ENCODE results near the gene FDX2. TPM values are rescaled to one million over a fixed set of nuclear protein-coding genes. Genes with fewer than 3 reads are reported as not detected.

The FDX2 gene
- total RNA-seq, 1 experiment from 2014 or later = 33.0 TPM

Other genes starting within 250 kb of the FDX2 start
- gene SHFL, start 229.7 kb downstream of the FDX2 start, total RNA-seq (2014; rRNA removed; shearing (Covaris generic)) = 15.6 and 21.9 TPM in 2 replicates
- 0.98 TPM in 1 of 2 replicates, not detected in the other for gene ANGPTL6, start 213.3 kb downstream of the FDX2 start, total RNA-seq (2014; rRNA removed; shearing (Covaris generic))
- 17.8 and 19.3 TPM in 2 replicates for gene PPAN, start 209.7 kb downstream of the FDX2 start, total RNA-seq (2014; rRNA removed; shearing (Covaris generic))
- gene P2RY11, start 204.3 kb downstream of the FDX2 start, total RNA-seq (2014; rRNA removed; shearing (Covaris generic)) = 1.1 and 1.2 TPM in 2 replicates
- gene EIF3G, start 196.1 kb downstream of the FDX2 start, total RNA-seq (2014; rRNA removed; shearing (Covaris generic)) = 264 and 284 TPM in 2 replicates
- gene DNMT1, start 121.1 kb downstream of the FDX2 start, total RNA-seq (2014; rRNA removed; shearing (Covaris generic)) = 100 and 108 TPM in 2 replicates
- 4.7 and 4.9 TPM in 2 replicates for gene S1PR2, start 84.7 kb downstream of the FDX2 start, total RNA-seq (2014; rRNA removed; shearing (Covaris generic))
- 57.6 and 71.7 TPM in 2 replicates for gene MRPL4, start 63.8 kb downstream of the FDX2 start, total RNA-seq (2014; rRNA removed; shearing (Covaris generic))
- 75.1 and 81.1 TPM in 2 replicates for gene ICAM1, start 44.9 kb downstream of the FDX2 start, total RNA-seq (2014; rRNA removed; shearing (Covaris generic))
- 0.24 and 0.39 TPM in 2 replicates for gene ICAM4, start 29.1 kb downstream of the FDX2 start, total RNA-seq (2014; rRNA removed; shearing (Covaris generic))
- 12.0 and 15.8 TPM in 2 replicates for gene ICAM5, start 26.1 kb downstream of the FDX2 start, total RNA-seq (2014; rRNA removed; shearing (Covaris generic))
- 0.88 and 1.2 TPM in 2 replicates for gene ZGLP1, start 6.2 kb downstream of the FDX2 start, total RNA-seq (2014; rRNA removed; shearing (Covaris generic))
- 9.0 and 11.8 TPM in 2 replicates for gene RAVER1, start 17.5 kb upstream of the FDX2 start, total RNA-seq (2014; rRNA removed; shearing (Covaris generic))
- gene ICAM3, start 23.6 kb upstream of the FDX2 start, total RNA-seq (2014; rRNA removed; shearing (Covaris generic)) = 16.8 and 21.5 TPM in 2 replicates
- gene TYK2, start 64.6 kb upstream of the FDX2 start, total RNA-seq (2014; rRNA removed; shearing (Covaris generic)) = 44.6 and 56.8 TPM in 2 replicates
- gene CDC37, start 87.5 kb upstream of the FDX2 start, total RNA-seq (2014; rRNA removed; shearing (Covaris generic)) = 89.3 and 107 TPM in 2 replicates
- 1.3 and 2.0 TPM in 2 replicates for gene PDE4A, start 104.5 kb upstream of the FDX2 start, total RNA-seq (2014; rRNA removed; shearing (Covaris generic))
- gene KEAP1, start 187.3 kb upstream of the FDX2 start, total RNA-seq (2014; rRNA removed; shearing (Covaris generic)) = 46.1 and 62.7 TPM in 2 replicates
- 0.29 TPM in 1 of 2 replicates, not detected in the other for gene S1PR5, start 201.4 kb upstream of the FDX2 start, total RNA-seq (2014; rRNA removed; shearing (Covaris generic))
- gene ATG4D, start 227.9 kb upstream of the FDX2 start, total RNA-seq (2014; rRNA removed; shearing (Covaris generic)) = 13.2 and 16.3 TPM in 2 replicates
- gene KRI1, start 250.0 kb upstream of the FDX2 start, total RNA-seq (2014; rRNA removed; shearing (Covaris generic)) = 10.1 and 12.1 TPM in 2 replicates

Measured in RPMI7951 (cell line).